Fibroblast of lung (primary cell): Measurements from ENCODE around the gene AKT1. TPM values are rescaled to one million over a fixed set of nuclear protein-coding genes. Genes with fewer than 3 reads are reported as not detected.

Experiments
- DNase-seq, 2 donors: peaks; one replicate each; pipeline versions ENCODE4 v3.0.0 to v3.0.0-alpha.2; 2010; ENCODE audit warnings: low read depth in 2 of 2
- H2AFZ ChIP-seq: 2 replicates; pipeline ENCODE4 v1.5.1; 2012; ENCODE audit warnings: low read length, control low read depth, inconsistent platforms
- H3K27ac ChIP-seq: 2 replicates; pipeline ENCODE4 v1.5.1; 2011; ENCODE audit warnings: low read length, control low read depth; ENCODE audit not compliant: insufficient read depth
- H3K27me3 ChIP-seq: 2 replicates; pipeline ENCODE4 v1.5.1; 2011; ENCODE audit warnings: mild to moderate bottlenecking, low read length; ENCODE audit not compliant: control insufficient read depth, insufficient read depth
- H3K36me3 ChIP-seq: 2 replicates; pipeline ENCODE4 v1.5.1; 2011; ENCODE audit warnings: low read length; ENCODE audit not compliant: control insufficient read depth, insufficient read depth
- H3K4me1 ChIP-seq: 2 replicates; pipeline ENCODE4 v1.5.1; 2011; ENCODE audit warnings: low read length; ENCODE audit not compliant: control insufficient read depth, insufficient read depth; ENCODE audit errors: extremely low read depth
- H3K4me2 ChIP-seq: 2 replicates; pipeline ENCODE4 v1.5.1; 2011; ENCODE audit warnings: low read length, control low read depth; ENCODE audit not compliant: insufficient read depth; ENCODE audit errors: extremely low read depth
- H3K4me3 ChIP-seq, 4 experiments: fragments of 200-600 bp in 1 of 4; sonication (generic) in 1 of 4; replicated peaks in 1 of 4; 2 replicates each; pipeline ENCODE4 v1.5.1; 2011 to 2016; ENCODE audit warnings: low read length in 4 of 4, low read depth in 3 of 4, mild to moderate bottlenecking in 3 of 4, control low read depth in 2 of 4, inconsistent platforms in 1 of 4, mixed read lengths in 1 of 4; ENCODE audit not compliant: insufficient read depth in 1 of 4; ENCODE audit errors: control extremely low read depth in 1 of 4
- H3K79me2 ChIP-seq: 2 replicates; pipeline ENCODE4 v1.5.1; 2012; ENCODE audit warnings: mild to moderate bottlenecking, low read length, inconsistent platforms; ENCODE audit not compliant: control insufficient read depth, insufficient read depth
- H3K9ac ChIP-seq: 2 replicates; pipeline ENCODE4 v1.5.1; 2011; ENCODE audit warnings: mild to moderate bottlenecking, low read length, control low read depth; ENCODE audit not compliant: insufficient read depth
- H3K9me3 ChIP-seq: 2 replicates; pipeline ENCODE4 v1.5.1; 2012; ENCODE audit warnings: low read depth, low read length; ENCODE audit not compliant: control insufficient read depth, insufficient read depth
- H4K20me1 ChIP-seq: 2 replicates; pipeline ENCODE4 v1.5.1; 2011; ENCODE audit warnings: low read length; ENCODE audit not compliant: control insufficient read depth, insufficient read depth; ENCODE audit errors: extremely low read depth
- CTCF ChIP-seq, 2 donors: IDR thresholded peaks in 1 of 2; conservative IDR thresholded peaks in 1 of 2; 1 replicate in 1 of 2; 2 replicates in 1 of 2; pipeline ENCODE4 v1.5.1; 2011 to 2012; ENCODE audit warnings: low read length in 2 of 2, control low read depth in 1 of 2, inconsistent platforms in 1 of 2, low read depth in 1 of 2, mild to moderate bottlenecking in 1 of 2
- EZH2 ChIP-seq: IDR thresholded peaks from 2 replicates; pipeline ENCODE4 v1.5.1; 2012; ENCODE audit warnings: low read length, control low read depth, mild to moderate bottlenecking; ENCODE audit errors: missing control alignments
- polyA plus RNA-seq, 2 donors: library from polyadenylated mRNA; depleted of rRNA in 1 of 2; stranded (reverse) in 1 of 2; unstranded in 1 of 2; fragments of >200 nt; gene quantifications; 2 replicates each; pipeline ENCODE4 v1.2.1, GENCODE V29; 2011 to 2012; ENCODE audit warnings: missing spikeins in 1 of 2
- total RNA-seq: library from RNA; depleted of rRNA; stranded (reverse); fragments of >200 nt; gene quantifications from 2 replicates; pipeline ENCODE4 v1.2.1, GENCODE V29; 2014

Gene AKT1
- total and polyA plus RNA-seq, 2 donors (not counting 1 experiment from before 2014, with no cell fraction given), result 83.2 to 127 TPM

GRCh38 chr14:104810316-104810715 is 14.8 kb upstream of the AKT1 start:
- Histone ChIP-seq H3K9ac (no peak overlapping the region), H2AFZ (no peak overlapping the region), H3K36me3 (no peaks in the 10 kb centered on the region), H3K9me3 (no peaks in the 10 kb centered on the region), H3K4me3 (no peak overlapping the region), H3K27me3 (no peaks in the 10 kb centered on the region), H3K4me2 (no peak overlapping the region), H3K4me1 (peaks cover 4% of the 10 kb centered on the region), H3K79me2 (peaks cover 5% of the 10 kb centered on the region), H3K27ac (no peak overlapping the region), H4K20me1 (no peaks in the 10 kb centered on the region)
- no peak for TF ChIP-seq EZH2
- no peak for TF ChIP-seq CTCF (conservative IDR thresholded peaks at IDR 0.05 in 1 of 2, IDR thresholded peaks at IDR 0.05 in 1 of 2; ENCODE audit: low read depth in 1 of 2, low read length in 2 of 2)
- DNase-seq, result no peak

GRCh38 chr14:104808456-104808855 is 12.9 kb upstream of the AKT1 start:
- no peaks in the 10 kb centered on the region for H3K9me3 ChIP-seq
- no peaks in the 10 kb centered on the region for H3K27me3 ChIP-seq
- H4K20me1 ChIP-seq, result no peaks in the 10 kb centered on the region
- TF ChIP-seq CTCF (conservative IDR thresholded peaks at IDR 0.05 in 1 of 2, IDR thresholded peaks at IDR 0.05 in 1 of 2; ENCODE audit: low read depth in 1 of 2, low read length in 2 of 2) (no peak), EZH2 (no peak)
- no peak overlapping the region for H3K27ac ChIP-seq
- H3K4me3 ChIP-seq, result no peak overlapping the region
- no peak overlapping the region for H3K9ac ChIP-seq
- peaks cover 7% of the 10 kb centered on the region for H3K4me1 ChIP-seq
- no peak for DNase-seq
- no peak overlapping the region for H2AFZ ChIP-seq
- H3K4me2 ChIP-seq, result no peak overlapping the region
- no peaks in the 10 kb centered on the region for H3K36me3 ChIP-seq
- no peaks in the 10 kb centered on the region for H3K79me2 ChIP-seq

GRCh38 chr14:104806625-104807465 is 11.3 kb upstream of the AKT1 start:
- no peak overlapping the region for H2AFZ ChIP-seq
- no peak for TF ChIP-seq CTCF (conservative IDR thresholded peaks at IDR 0.05 in 1 of 2, IDR thresholded peaks at IDR 0.05 in 1 of 2; ENCODE audit: low read depth in 1 of 2, low read length in 2 of 2)
- no peak for TF ChIP-seq EZH2
- H4K20me1 ChIP-seq, result no peaks in the 10 kb centered on the region
- H3K36me3 ChIP-seq, result no peaks in the 10 kb centered on the region
- H3K4me3 ChIP-seq, result no peak overlapping the region
- H3K9me3 ChIP-seq, result no peaks in the 10 kb centered on the region
- peaks cover 9% of the 10 kb centered on the region for H3K4me1 ChIP-seq
- H3K27ac ChIP-seq, result no peak overlapping the region
- no peaks in the 10 kb centered on the region for H3K79me2 ChIP-seq
- H3K27me3 ChIP-seq, result no peaks in the 10 kb centered on the region
- no peak overlapping the region for H3K4me2 ChIP-seq
- H3K9ac ChIP-seq, result no peak overlapping the region
- DNase-seq, result no peak
